Endothelial cell of umbilical vein (primary cell): ENCODE results near the gene EIF1AX. TPM values are rescaled to one million over a fixed set of nuclear protein-coding genes. Genes with fewer than 3 reads are reported as not detected.
"Not testable (repeated sequence)": the region's sequence is repeated elsewhere in the genome, so short reads cannot be mapped to it uniquely, and the experiment has no call there.

Experiments used
- BruUV-seq: library from RNA; stranded (reverse); fragments of 400-500 nt; replicated peaks from 2 replicates; lab custom pipeline; 2021; lab: Mats Ljungman, UMichigan
- CTCF ChIA-PET: fragments of 300-600, 350-600 bp; sonication (Branson Sonifier 250); formaldehyde crosslinking; loops from one replicate; lab custom pipeline; 2021; ENCODE audit warnings: antibody characterized with exemption, inconsistent platforms; lab: Charles Lee
- POLR2A ChIA-PET: fragments of 300-600, 350-600 bp; sonication (Branson Sonifier 250); formaldehyde crosslinking; loops from one replicate; lab custom pipeline; 2021; ENCODE audit warnings: antibody characterized with exemption, inconsistent platforms; lab: Charles Lee
- DNase-seq: peaks from one replicate; pipeline ENCODE4 v3.0.0-alpha.2; 2011; ENCODE audit warnings: low read depth, low spot score
- FAIRE-seq: peaks from 2 replicates; lab custom pipeline; 2011; peaks lifted over from hg19 to GRCh38; lab: Jason Lieb, UNC
- H2AFZ ChIP-seq: 2 replicates; pipeline ENCODE4 v1.6.0; 2012; ENCODE audit warnings: low read depth, low read length, control low read depth, inconsistent platforms
- H3K27ac ChIP-seq: 2 replicates; pipeline ENCODE4 v1.5.1; 2011; ENCODE audit warnings: low read depth, mild to moderate bottlenecking, control low read depth, low read length, moderate library complexity; ENCODE audit not compliant: insufficient read depth
- H3K27me3 ChIP-seq, 2 experiments: 2 replicates each; pipeline versions ENCODE4 v1.6.0 to v1.6.1; 2011; ENCODE audit warnings: low read length in 2 of 2, mixed read lengths in 1 of 2; ENCODE audit not compliant: control insufficient read depth in 2 of 2, insufficient read depth in 2 of 2
- H3K36me3 ChIP-seq, 2 experiments: 2 replicates in 1 of 2; 3 replicates in 1 of 2; pipeline ENCODE4 v1.5.1; 2011; ENCODE audit warnings: low read length in 2 of 2, mild to moderate bottlenecking in 1 of 2, moderate library complexity in 1 of 2; ENCODE audit not compliant: control insufficient read depth in 2 of 2, insufficient read depth in 2 of 2; ENCODE audit errors: extremely low read depth in 1 of 2
- H3K4me1 ChIP-seq: 3 replicates; pipeline ENCODE4 v1.5.1; 2011; ENCODE audit warnings: mild to moderate bottlenecking, low read length; ENCODE audit not compliant: control insufficient read depth, insufficient read depth; ENCODE audit errors: extremely low read depth
- H3K4me2 ChIP-seq: 2 replicates; pipeline ENCODE4 v1.6.1; 2011; ENCODE audit warnings: low read length, control low read depth, mixed read lengths; ENCODE audit not compliant: insufficient read depth
- H3K4me3 ChIP-seq, 3 experiments: fragments of 200-600 bp in 1 of 3; sonication (generic), shearing (Covaris generic) in 1 of 3; replicated peaks in 1 of 3; 2 replicates each; pipeline ENCODE4 v1.5.1; 2011 to 2016; ENCODE audit warnings: control low read depth in 3 of 3, low read length in 3 of 3, mild to moderate bottlenecking in 2 of 3, inconsistent platforms in 1 of 3, low read depth in 1 of 3, moderate library complexity in 1 of 3; ENCODE audit not compliant: insufficient read depth in 1 of 3
- H3K79me2 ChIP-seq: 2 replicates; pipeline ENCODE4 v1.6.0; 2012; ENCODE audit warnings: low read length, inconsistent platforms; ENCODE audit not compliant: control insufficient read depth, insufficient read depth
- H3K9ac ChIP-seq: replicated peaks from 2 replicates; pipeline ENCODE3; 2011; ENCODE audit warnings: low read length, control low read depth; ENCODE audit not compliant: insufficient read depth; ENCODE audit errors: extremely low read depth
- H3K9me1 ChIP-seq: replicated peaks from 3 replicates; pipeline ENCODE4 v1.6.0; 2011; ENCODE audit warnings: mild to moderate bottlenecking, low read length; ENCODE audit not compliant: control insufficient read depth, insufficient read depth; ENCODE audit errors: extremely low read depth
- H3K9me3 ChIP-seq: replicated peaks from 2 replicates; pipeline ENCODE4 v1.5.1; 2012; ENCODE audit warnings: low read length, inconsistent platforms; ENCODE audit not compliant: control insufficient read depth, insufficient read depth
- H4K20me1 ChIP-seq: replicated peaks from 2 replicates; pipeline ENCODE3; 2011; ENCODE audit warnings: mild to moderate bottlenecking, low read length; ENCODE audit not compliant: control insufficient read depth, insufficient read depth; ENCODE audit errors: extremely low read depth
- EZH2 ChIP-seq: IDR thresholded peaks from 2 replicates; pipeline ENCODE4 v1.6.1; 2012; ENCODE audit warnings: borderline replicate concordance, low read depth, mild to moderate bottlenecking, moderate library complexity, low read length, inconsistent platforms; ENCODE audit not compliant: severe bottlenecking
- FOS ChIP-seq: IDR thresholded peaks from 2 replicates; pipeline ENCODE4 v1.6.1; 2011; ENCODE audit warnings: mild to moderate bottlenecking, low read length, moderate library complexity, borderline replicate concordance; ENCODE audit not compliant: insufficient read depth
- GATA2 ChIP-seq: IDR thresholded peaks from 2 replicates; pipeline ENCODE4 v1.7.0; 2011; ENCODE audit warnings: low read depth, mild to moderate bottlenecking, moderate library complexity, mixed read lengths, low read length; ENCODE audit not compliant: insufficient read length, insufficient read depth
- JUN ChIP-seq: IDR thresholded peaks from 2 replicates; pipeline ENCODE4 v1.6.1; 2011; ENCODE audit warnings: borderline replicate concordance, low read depth; ENCODE audit not compliant: insufficient read length, insufficient read depth
- POLR2A ChIP-seq: IDR thresholded peaks from 2 replicates; pipeline ENCODE4 v1.6.1; 2012; ENCODE audit warnings: low read depth, mild to moderate bottlenecking, control low read depth, low read length
- POLR2AphosphoS5 ChIP-seq: IDR thresholded peaks from 2 replicates; pipeline ENCODE4 v1.6.1; 2012; ENCODE audit warnings: low read depth, mild to moderate bottlenecking, control low read depth, low read length, moderate library complexity; ENCODE audit not compliant: insufficient read depth
- dilution Hi-C: fragments of 300-500 bp; cut with MboI; formaldehyde crosslinking; loops from one replicate; pipeline ENCODE4 v1.15.0; 2019; ENCODE audit warnings: low sequenced_read_pairs; ENCODE audit not compliant: extremely low pct_ligation_motif_present
- intact Hi-C: fragments of 100-400 bp; cut with micrococcal nuclease; formaldehyde crosslinking; loops from one replicate; pipeline ENCODE4 v1.10.0; 2022
- polyA plus RNA-seq, 4 experiments: library from polyadenylated mRNA; depleted of rRNA in 3 of 4; stranded (reverse) in 3 of 4; unstranded in 1 of 4; fragments of >200 nt; gene quantifications; 2 replicates each; pipeline versions ENCODE4 v1.2.1 to v1.2.3, GENCODE V29; 2011 to 2012; ENCODE audit warnings: missing spikeins in 1 of 4
- total RNA-seq: library from RNA; stranded (reverse); gene quantifications from 2 replicates; pipeline ENCODE4 v1.2.3, GENCODE V29; 2021
- TF ChIP-seq, protein P1 (sequence below): IDR thresholded peaks from 2 replicates; pipeline ENCODE4 v1.6.1; 2011; ENCODE audit not compliant: insufficient read depth, insufficient read length
- TF ChIP-seq, protein P2 (sequence below), 2 donors: IDR thresholded peaks; 1 replicate in 1 of 2; 2 replicates in 1 of 2; pipeline ENCODE4 v1.5.1; 2011; ENCODE audit warnings: low read length in 2 of 2, mild to moderate bottlenecking in 2 of 2, moderate library complexity in 2 of 2, control low read depth in 1 of 2, inconsistent platforms in 1 of 2, low read depth in 1 of 2; ENCODE audit not compliant: insufficient read depth in 1 of 2; ENCODE audit errors: extremely low read depth in 1 of 2

The EIF1AX gene
- total and polyA plus RNA-seq, 2 donors (not counting 3 experiments of a cell fraction or from before 2014, with no cell fraction given), result 12.8 to 89.4 TPM

DNA sequence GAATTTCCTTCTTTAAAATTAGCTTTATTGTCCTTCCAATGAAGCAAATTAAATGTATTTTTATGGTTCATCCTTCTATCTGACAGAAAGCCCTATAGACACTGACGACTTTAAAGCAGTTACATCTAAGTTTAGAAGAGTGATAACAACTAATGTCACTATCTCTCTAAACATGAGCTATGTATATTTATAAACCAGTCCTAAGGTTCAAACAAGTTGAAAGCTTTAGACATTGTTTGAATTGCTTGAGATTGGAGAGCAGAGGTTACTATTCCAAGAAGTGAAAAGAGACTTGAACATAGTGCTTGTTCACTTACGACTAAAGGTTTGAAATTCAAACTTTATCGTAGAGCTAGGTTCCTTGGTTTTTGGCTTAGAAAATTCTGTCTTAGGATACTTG is 30.2 kb upstream of the EIF1AX start:
- H3K9me1 ChIP-seq, result no peaks in the 10 kb centered on the region
- H3K36me3 ChIP-seq, result peaks cover 0 to 4% of the 10 kb centered on the region in 2 experiments
- dilution Hi-C loops, result no loop called here
- no peak overlapping the region for H3K4me2 ChIP-seq
- TF ChIP-seq POLR2AphosphoS5 (no peak), JUN (no peak), FOS (no peak), POLR2A (no peak), EZH2 (no peak), GATA2 (no peak)
- TF ChIP-seq, protein P1, sequence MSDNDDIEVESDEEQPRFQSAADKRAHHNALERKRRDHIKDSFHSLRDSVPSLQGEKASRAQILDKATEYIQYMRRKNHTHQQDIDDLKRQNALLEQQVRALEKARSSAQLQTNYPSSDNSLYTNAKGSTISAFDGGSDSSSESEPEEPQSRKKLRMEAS, result no peak
- TF ChIP-seq, protein P2, sequence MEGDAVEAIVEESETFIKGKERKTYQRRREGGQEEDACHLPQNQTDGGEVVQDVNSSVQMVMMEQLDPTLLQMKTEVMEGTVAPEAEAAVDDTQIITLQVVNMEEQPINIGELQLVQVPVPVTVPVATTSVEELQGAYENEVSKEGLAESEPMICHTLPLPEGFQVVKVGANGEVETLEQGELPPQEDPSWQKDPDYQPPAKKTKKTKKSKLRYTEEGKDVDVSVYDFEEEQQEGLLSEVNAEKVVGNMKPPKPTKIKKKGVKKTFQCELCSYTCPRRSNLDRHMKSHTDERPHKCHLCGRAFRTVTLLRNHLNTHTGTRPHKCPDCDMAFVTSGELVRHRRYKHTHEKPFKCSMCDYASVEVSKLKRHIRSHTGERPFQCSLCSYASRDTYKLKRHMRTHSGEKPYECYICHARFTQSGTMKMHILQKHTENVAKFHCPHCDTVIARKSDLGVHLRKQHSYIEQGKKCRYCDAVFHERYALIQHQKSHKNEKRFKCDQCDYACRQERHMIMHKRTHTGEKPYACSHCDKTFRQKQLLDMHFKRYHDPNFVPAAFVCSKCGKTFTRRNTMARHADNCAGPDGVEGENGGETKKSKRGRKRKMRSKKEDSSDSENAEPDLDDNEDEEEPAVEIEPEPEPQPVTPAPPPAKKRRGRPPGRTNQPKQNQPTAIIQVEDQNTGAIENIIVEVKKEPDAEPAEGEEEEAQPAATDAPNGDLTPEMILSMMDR (IDR thresholded peaks at IDR 0.05; ENCODE audit: extremely low read depth in 1 of 2, insufficient read depth in 1 of 2, low read depth in 1 of 2, low read length in 2 of 2), result no peak
- no peaks in the 10 kb centered on the region for H3K9me3 ChIP-seq
- CTCF ChIA-PET, result no interaction called here
- no peak overlapping the region for H3K4me3 ChIP-seq
- BruUV-seq, result no TSS peak
- H3K79me2 ChIP-seq, result no peaks in the 10 kb centered on the region
- H2AFZ ChIP-seq, result no peak overlapping the region
- no peaks in the 10 kb centered on the region for H3K27me3 ChIP-seq
- no peaks in the 10 kb centered on the region for H3K4me1 ChIP-seq
- H4K20me1 ChIP-seq, result no peaks in the 10 kb centered on the region
- no peak overlapping the region for H3K9ac ChIP-seq
- intact Hi-C loops, result no loop called here
- POLR2A ChIA-PET, result no interaction called here
- H3K27ac ChIP-seq, result no peak overlapping the region
- FAIRE-seq, result no peak
- no peak for DNase-seq

GRCh38 chrX:20162516-20162915 is 20.9 kb upstream of the EIF1AX start:
- BruUV-seq, CTCF ChIA-PET, H3K9me3 ChIP-seq, H3K27me3 ChIP-seq, H3K9me1 ChIP-seq, H3K27ac ChIP-seq, H3K9ac ChIP-seq, H3K4me2 ChIP-seq, H3K4me3 ChIP-seq, H3K36me3 ChIP-seq, intact Hi-C loops, DNase-seq, H4K20me1 ChIP-seq, POLR2A ChIA-PET, H3K4me1 ChIP-seq, dilution Hi-C loops, H3K79me2 ChIP-seq, H2AFZ ChIP-seq, FAIRE-seq: not testable (repeated sequence)
